HCT116 (cell line): ENCODE results near the gene NBAS. TPM values are rescaled to one million over a fixed set of nuclear protein-coding genes. Genes with fewer than 3 reads are reported as not detected.
"Not testable (repeated sequence)": the region's sequence is repeated elsewhere in the genome, so short reads cannot be mapped to it uniquely, and the experiment has no call there.

Experiments
- ATAC-seq: fragments of 200-7000 bp; cut with Tn5 transposase; 2 replicates; pipeline ENCODE4 v1.9.1; 2020; ENCODE audit warnings: mild to moderate bottlenecking, moderate library complexity
- BruUV-seq: library from RNA; stranded (reverse); fragments of 400-500 nt; replicated peaks from 2 replicates; lab custom pipeline; 2021; lab: Mats Ljungman, UMichigan
- CTCF ChIA-PET: fragments of 300-600 bp; sonication (Branson Sonifier 250); formaldehyde crosslinking; loops from one replicate; lab custom pipeline; 2021; ENCODE audit warnings: antibody characterized with exemption; lab: Charles Lee
- POLR2A ChIA-PET: fragments of 300-600, 350-600 bp; sonication (Branson Sonifier 250); formaldehyde crosslinking; loops from one replicate; lab custom pipeline; 2021; ENCODE audit warnings: antibody characterized with exemption; lab: Charles Lee
- RAD21 ChIA-PET, 2 experiments: fragments of 300-600 bp; sonication (Branson Sonifier 250); formaldehyde crosslinking; loops; one replicate each; lab custom pipeline; 2023; ENCODE audit warnings: low total read pairs in 2 of 2; ENCODE audit not compliant: uncharacterized antibody in 2 of 2, unreplicated experiment in 2 of 2, low non-redundant PET in 1 of 2; lab: Charles Lee
- DNase-seq: peaks from one replicate; pipeline ENCODE4 v3.0.0-alpha.2; 2010; ENCODE audit warnings: low read depth, low spot score
- H2AFZ ChIP-seq: fragments of 200-600 bp; shearing (Covaris generic), sonication (generic); 2 replicates; pipeline ENCODE4 v1.6.1; 2017; ENCODE audit warnings: low read depth, mixed run types, mixed read lengths, antibody characterized with exemption, low read length; ENCODE audit not compliant: poor library complexity, severe bottlenecking
- H3K27ac ChIP-seq: 2 replicates; pipeline ENCODE4 v1.5.1; 2012; ENCODE audit warnings: low read depth, low read length
- H3K27me3 ChIP-seq: fragments of 200-600 bp; sonication (generic); 2 replicates; pipeline ENCODE4 v1.6.1; 2016; ENCODE audit warnings: mixed run types, low read length, mixed read lengths; ENCODE audit not compliant: insufficient read depth
- H3K36me3 ChIP-seq, 2 experiments: fragments of 200-500 bp in 1 of 2; fragments of 200-600 bp in 1 of 2; sonication (Bioruptor generic) in 1 of 2; sonication (generic) in 1 of 2; 2 replicates each; pipeline versions ENCODE4 v1.5.1 to v1.6.1; 2014 to 2016; ENCODE audit warnings: low read length in 2 of 2, inconsistent platforms in 1 of 2, mixed read lengths in 1 of 2, mixed run types in 1 of 2; ENCODE audit not compliant: insufficient read depth in 2 of 2, control insufficient read depth in 1 of 2
- H3K4me1 ChIP-seq, 2 experiments: fragments of 200-600 bp in 1 of 2; sonication (generic) in 1 of 2; 2 replicates each; pipeline versions ENCODE4 v1.5.1 to v1.6.1; 2012 to 2017; ENCODE audit warnings: low read length in 2 of 2, inconsistent platforms in 1 of 2, mild to moderate bottlenecking in 1 of 2, mixed read lengths in 1 of 2, mixed run types in 1 of 2, moderate library complexity in 1 of 2; ENCODE audit not compliant: insufficient read depth in 2 of 2, control insufficient read depth in 1 of 2
- H3K4me2 ChIP-seq: fragments of 200-600 bp; sonication (generic); 2 replicates; pipeline ENCODE4 v1.6.1; 2017; ENCODE audit warnings: mixed run types, low read length, mixed read lengths
- H3K4me3 ChIP-seq, 2 experiments: fragments of 200-600 bp in 1 of 2; sonication (generic) in 1 of 2; replicated peaks in 1 of 2; 2 replicates each; pipeline ENCODE4 v1.5.1; 2011 to 2016; ENCODE audit warnings: low read length in 2 of 2, control low read depth in 1 of 2, low read depth in 1 of 2, mild to moderate bottlenecking in 1 of 2, mixed read lengths in 1 of 2, mixed run types in 1 of 2
- H3K79me2 ChIP-seq: fragments of 200-600 bp; sonication (generic); 2 replicates; pipeline ENCODE4 v1.6.1; 2017; ENCODE audit warnings: mild to moderate bottlenecking, mixed run types, low read length, moderate library complexity, mixed read lengths; ENCODE audit not compliant: insufficient read depth
- H3K9ac ChIP-seq: fragments of 200-600 bp; sonication (generic); 2 replicates; pipeline ENCODE4 v1.6.1; 2016; ENCODE audit warnings: low read length, mixed read lengths
- H3K9me2 ChIP-seq: fragments of 200-600 bp; sonication (generic), shearing (Covaris generic); 2 replicates; pipeline ENCODE4 v1.6.1; 2017; ENCODE audit warnings: mixed run types, mild to moderate bottlenecking, moderate library complexity; ENCODE audit not compliant: insufficient read depth
- H3K9me3 ChIP-seq, 2 experiments: fragments of 200-500 bp in 1 of 2; fragments of 200-600 bp in 1 of 2; sonication (Bioruptor generic) in 1 of 2; sonication (generic) in 1 of 2; 2 replicates each; pipeline ENCODE4 v1.6.1; 2014 to 2017; ENCODE audit warnings: low read length in 2 of 2, mixed read lengths in 2 of 2, inconsistent platforms in 1 of 2, low read depth in 1 of 2, mild to moderate bottlenecking in 1 of 2, mixed run types in 1 of 2, moderate library complexity in 1 of 2; ENCODE audit not compliant: control insufficient read depth in 1 of 2, insufficient read depth in 1 of 2
- H4K20me1 ChIP-seq: fragments of 200-600 bp; sonication (generic), shearing (Covaris generic); 2 replicates; pipeline ENCODE4 v1.6.1; 2017; ENCODE audit warnings: mixed run types, mild to moderate bottlenecking, moderate library complexity; ENCODE audit not compliant: insufficient read depth
- ATF3 ChIP-seq: IDR thresholded peaks from 2 replicates; pipeline ENCODE4 v1.6.1; 2012
- CBX3 ChIP-seq: IDR thresholded peaks from 2 replicates; pipeline ENCODE4 v1.6.1; 2012; ENCODE audit warnings: low read depth
- CEBPB ChIP-seq: IDR thresholded peaks from 2 replicates; pipeline ENCODE4 v1.6.1; 2012; ENCODE audit warnings: low read depth
- CTCF ChIP-seq, 3 experiments: fragments of 200-600 bp in 1 of 3; sonication (generic) in 1 of 3; IDR thresholded peaks in 2 of 3; conservative IDR thresholded peaks in 1 of 3; 2 replicates each; pipeline ENCODE4 v1.5.1; 2012 to 2017; ENCODE audit warnings: low read depth in 2 of 3, low read length in 2 of 3, antibody characterized with exemption in 1 of 3, borderline replicate concordance in 1 of 3, control low read depth in 1 of 3, mild to moderate bottlenecking in 1 of 3, mixed read lengths in 1 of 3, mixed run types in 1 of 3, moderate library complexity in 1 of 3; ENCODE audit not compliant: insufficient read depth in 1 of 3
- EZH2phosphoT487 ChIP-seq: fragments of 200-600 bp; IDR thresholded peaks from 2 replicates; pipeline ENCODE4 v1.6.1; 2018; ENCODE audit warnings: antibody characterized with exemption, borderline replicate concordance
- FOSL1 ChIP-seq: IDR thresholded peaks from 2 replicates; pipeline ENCODE4 v1.6.1; 2012; ENCODE audit warnings: low read depth
- MAX ChIP-seq: IDR thresholded peaks from 2 replicates; pipeline ENCODE4 v1.6.1; 2012
- POLR2AphosphoS5 ChIP-seq: IDR thresholded peaks from 2 replicates; pipeline ENCODE4 v1.6.1; 2011; ENCODE audit warnings: mild to moderate bottlenecking, low read depth, low read length, moderate library complexity
- TCF7L2 ChIP-seq: IDR thresholded peaks from 2 replicates; pipeline ENCODE4 v1.7.0; 2011; ENCODE audit warnings: borderline replicate concordance, inconsistent platforms; ENCODE audit not compliant: insufficient read depth, insufficient read length; ENCODE audit errors: extremely low read depth
- YY1 ChIP-seq: IDR thresholded peaks from 2 replicates; pipeline ENCODE4 v1.6.1; 2011; ENCODE audit warnings: low read length, low read depth, moderate library complexity, mild to moderate bottlenecking; ENCODE audit not compliant: insufficient replicate concordance; ENCODE audit errors: extremely low read depth
- ZBTB33 ChIP-seq: IDR thresholded peaks from 2 replicates; pipeline ENCODE4 v1.6.1; 2011; ENCODE audit warnings: mild to moderate bottlenecking, low read length, moderate library complexity; ENCODE audit not compliant: insufficient replicate concordance; ENCODE audit errors: extremely low read depth
- intact Hi-C: fragments of 100-400 bp; cut with micrococcal nuclease; formaldehyde crosslinking; loops from 2 replicates; pipeline ENCODE4 v1.10.0; 2022
- total RNA-seq: library from RNA; stranded (reverse); gene quantifications from one replicate; pipeline ENCODE4 v1.2.1, GENCODE V29; 2021; ENCODE audit not compliant: unreplicated experiment

The NBAS gene
- total RNA-seq, 1 experiment from 2014 or later = 32.8 TPM

GRCh38 chr2:15540523-15540922, 20.6 kb downstream of the NBAS start:
- BruUV-seq, H3K27me3 ChIP-seq, CTCF ChIA-PET, H3K9ac ChIP-seq, H4K20me1 ChIP-seq, H3K79me2 ChIP-seq, ATAC-seq, DNase-seq, H3K4me3 ChIP-seq, RAD21 ChIA-PET, H3K36me3 ChIP-seq, POLR2A ChIA-PET, H3K9me2 ChIP-seq, intact Hi-C loops, H3K4me1 ChIP-seq, H3K4me2 ChIP-seq, H3K27ac ChIP-seq, H2AFZ ChIP-seq, H3K9me3 ChIP-seq: not testable (repeated sequence)

- H3K27me3 ChIP-seq = no peaks in the 10 kb centered on the region
- H3K4me2 ChIP-seq = no peak overlapping the region
- H3K27ac ChIP-seq = no peak overlapping the region
- no peaks in the 10 kb centered on the region for H3K9me3 ChIP-seq
- DNase-seq (no peak), ATAC-seq (no peak)
- no peak overlapping the region for H3K9ac ChIP-seq
- CTCF ChIA-PET = no interaction called here
- no peaks in the 10 kb centered on the region for H3K79me2 ChIP-seq
- H4K20me1 ChIP-seq = no peaks in the 10 kb centered on the region
- H3K4me1 ChIP-seq = no peaks in the 10 kb centered on the region
- RAD21 ChIA-PET = no interaction called here
- H3K4me3 ChIP-seq = no peak overlapping the region
- no peaks in the 10 kb centered on the region for H3K36me3 ChIP-seq
- BruUV-seq = no TSS peak
- H3K9me2 ChIP-seq = no peaks in the 10 kb centered on the region
- no peak overlapping the region for H2AFZ ChIP-seq
- POLR2A ChIA-PET = no interaction called here
- intact Hi-C loops = no loop called here
- TF ChIP-seq CBX3 (no peak), FOSL1 (no peak), CTCF (IDR thresholded peaks at IDR 0.05 in 2 of 3, conservative IDR thresholded peaks at IDR 0.05 in 1 of 3; ENCODE audit: borderline replicate concordance in 1 of 3, insufficient read depth in 1 of 3, low read depth in 2 of 3, low read length in 2 of 3) (no peak), CEBPB (no peak), TCF7L2 (no peak), ZBTB33 (no peak), ATF3 (no peak), YY1 (no peak), MAX (no peak), POLR2AphosphoS5 (no peak), EZH2phosphoT487 (no peak)
These were observed 21.1 kb downstream of the NBAS start for GRCh38 chr2:15539999-15540398.
